ENCODE data around the gene LDLRAD4.

DNA sequence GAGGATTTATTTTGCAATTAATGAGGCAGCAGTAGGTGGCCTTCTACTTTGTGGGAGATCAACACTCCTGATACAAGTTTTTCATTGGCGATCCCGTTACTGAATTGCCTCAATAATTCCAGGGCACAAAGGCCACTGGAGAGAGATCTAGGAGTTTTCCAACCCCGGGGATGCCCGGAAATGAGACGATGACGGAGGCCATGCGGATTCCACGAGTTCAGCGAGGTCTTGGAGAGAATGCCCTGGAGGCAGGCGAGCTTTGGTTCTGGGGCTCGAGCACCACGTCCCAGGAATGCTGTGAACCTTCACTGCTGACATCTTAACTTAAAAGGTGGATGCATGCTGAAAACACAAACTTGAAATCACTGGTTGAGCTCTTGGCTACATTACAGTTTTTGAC lies 74.2 kb downstream of the LDLRAD4 start:
- TF ChIP-seq, protein P1, sequence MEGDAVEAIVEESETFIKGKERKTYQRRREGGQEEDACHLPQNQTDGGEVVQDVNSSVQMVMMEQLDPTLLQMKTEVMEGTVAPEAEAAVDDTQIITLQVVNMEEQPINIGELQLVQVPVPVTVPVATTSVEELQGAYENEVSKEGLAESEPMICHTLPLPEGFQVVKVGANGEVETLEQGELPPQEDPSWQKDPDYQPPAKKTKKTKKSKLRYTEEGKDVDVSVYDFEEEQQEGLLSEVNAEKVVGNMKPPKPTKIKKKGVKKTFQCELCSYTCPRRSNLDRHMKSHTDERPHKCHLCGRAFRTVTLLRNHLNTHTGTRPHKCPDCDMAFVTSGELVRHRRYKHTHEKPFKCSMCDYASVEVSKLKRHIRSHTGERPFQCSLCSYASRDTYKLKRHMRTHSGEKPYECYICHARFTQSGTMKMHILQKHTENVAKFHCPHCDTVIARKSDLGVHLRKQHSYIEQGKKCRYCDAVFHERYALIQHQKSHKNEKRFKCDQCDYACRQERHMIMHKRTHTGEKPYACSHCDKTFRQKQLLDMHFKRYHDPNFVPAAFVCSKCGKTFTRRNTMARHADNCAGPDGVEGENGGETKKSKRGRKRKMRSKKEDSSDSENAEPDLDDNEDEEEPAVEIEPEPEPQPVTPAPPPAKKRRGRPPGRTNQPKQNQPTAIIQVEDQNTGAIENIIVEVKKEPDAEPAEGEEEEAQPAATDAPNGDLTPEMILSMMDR (conservative IDR thresholded peaks at IDR 0.05; ENCODE audit: low read depth in 2 of 2): no peak
- TF ChIP-seq EZH2 (IDR thresholded peaks at IDR 0.05; ENCODE audit: low read depth, unreplicated experiment) (no peak), NANOG (IDR thresholded peaks at IDR 0.05; ENCODE audit: borderline replicate concordance) (no peak), JUNB (IDR thresholded peaks at IDR 0.05; ENCODE audit: unreplicated experiment) (no peak), POLR2AphosphoS5 (IDR thresholded peaks at IDR 0.05; ENCODE audit: low read depth) (no peak), ZNF114 (CRISPR knock-in tag; IDR thresholded peaks at IDR 0.05) (no peak), EZH2phosphoT487 (IDR thresholded peaks at IDR 0.05; ENCODE audit: unreplicated experiment) (no peak)
- TF ChIP-seq, protein P2, sequence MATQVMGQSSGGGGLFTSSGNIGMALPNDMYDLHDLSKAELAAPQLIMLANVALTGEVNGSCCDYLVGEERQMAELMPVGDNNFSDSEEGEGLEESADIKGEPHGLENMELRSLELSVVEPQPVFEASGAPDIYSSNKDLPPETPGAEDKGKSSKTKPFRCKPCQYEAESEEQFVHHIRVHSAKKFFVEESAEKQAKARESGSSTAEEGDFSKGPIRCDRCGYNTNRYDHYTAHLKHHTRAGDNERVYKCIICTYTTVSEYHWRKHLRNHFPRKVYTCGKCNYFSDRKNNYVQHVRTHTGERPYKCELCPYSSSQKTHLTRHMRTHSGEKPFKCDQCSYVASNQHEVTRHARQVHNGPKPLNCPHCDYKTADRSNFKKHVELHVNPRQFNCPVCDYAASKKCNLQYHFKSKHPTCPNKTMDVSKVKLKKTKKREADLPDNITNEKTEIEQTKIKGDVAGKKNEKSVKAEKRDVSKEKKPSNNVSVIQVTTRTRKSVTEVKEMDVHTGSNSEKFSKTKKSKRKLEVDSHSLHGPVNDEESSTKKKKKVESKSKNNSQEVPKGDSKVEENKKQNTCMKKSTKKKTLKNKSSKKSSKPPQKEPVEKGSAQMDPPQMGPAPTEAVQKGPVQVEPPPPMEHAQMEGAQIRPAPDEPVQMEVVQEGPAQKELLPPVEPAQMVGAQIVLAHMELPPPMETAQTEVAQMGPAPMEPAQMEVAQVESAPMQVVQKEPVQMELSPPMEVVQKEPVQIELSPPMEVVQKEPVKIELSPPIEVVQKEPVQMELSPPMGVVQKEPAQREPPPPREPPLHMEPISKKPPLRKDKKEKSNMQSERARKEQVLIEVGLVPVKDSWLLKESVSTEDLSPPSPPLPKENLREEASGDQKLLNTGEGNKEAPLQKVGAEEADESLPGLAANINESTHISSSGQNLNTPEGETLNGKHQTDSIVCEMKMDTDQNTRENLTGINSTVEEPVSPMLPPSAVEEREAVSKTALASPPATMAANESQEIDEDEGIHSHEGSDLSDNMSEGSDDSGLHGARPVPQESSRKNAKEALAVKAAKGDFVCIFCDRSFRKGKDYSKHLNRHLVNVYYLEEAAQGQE (IDR thresholded peaks at IDR 0.05; ENCODE audit: unreplicated experiment): no peak
- TF ChIP-seq, protein P3, sequence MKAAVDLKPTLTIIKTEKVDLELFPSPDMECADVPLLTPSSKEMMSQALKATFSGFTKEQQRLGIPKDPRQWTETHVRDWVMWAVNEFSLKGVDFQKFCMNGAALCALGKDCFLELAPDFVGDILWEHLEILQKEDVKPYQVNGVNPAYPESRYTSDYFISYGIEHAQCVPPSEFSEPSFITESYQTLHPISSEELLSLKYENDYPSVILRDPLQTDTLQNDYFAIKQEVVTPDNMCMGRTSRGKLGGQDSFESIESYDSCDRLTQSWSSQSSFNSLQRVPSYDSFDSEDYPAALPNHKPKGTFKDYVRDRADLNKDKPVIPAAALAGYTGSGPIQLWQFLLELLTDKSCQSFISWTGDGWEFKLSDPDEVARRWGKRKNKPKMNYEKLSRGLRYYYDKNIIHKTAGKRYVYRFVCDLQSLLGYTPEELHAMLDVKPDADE (IDR thresholded peaks at IDR 0.05): no peak

Data from GM23338 (cell line).